Activated T-cell treated with anti-CD3 and anti-CD28 coated beads, Interleukin-2, amount 50 U/mL, for 4 hours (primary cell): Measurements from ENCODE around the gene LITAFD. TPM values are rescaled to one million over a fixed set of nuclear protein-coding genes. Genes with fewer than 3 reads are reported as not detected.
"Not testable (repeated sequence)": the region's sequence is repeated elsewhere in the genome, so short reads cannot be mapped to it uniquely, and the experiment has no call there.

ENCODE experiments used
- ATAC-seq, 2 donors: fragments of 200-7000 bp; cut with Tn5 transposase; one replicate each; pipeline ENCODE4 v1.10.0; 2021
- DNase-seq: peaks from one replicate; pipeline ENCODE4 v3.0.0-alpha.2; 2020
- H3K27me3 Mint-ChIP-seq: one replicate; pipeline ENCODE4 v1.8.0; 2021; ENCODE audit warnings: low read depth, mixed read lengths
- H3K36me3 Mint-ChIP-seq: one replicate; pipeline ENCODE4 v1.8.0; 2022; ENCODE audit warnings: mixed read lengths; ENCODE audit not compliant: insufficient read depth
- H3K4me1 Mint-ChIP-seq: one replicate; pipeline ENCODE4 v1.8.0; 2021; ENCODE audit warnings: low read depth, mixed read lengths
- H3K4me3 Mint-ChIP-seq: one replicate; pipeline ENCODE4 v1.8.0; 2021; ENCODE audit warnings: mild to moderate bottlenecking, moderate library complexity, mixed read lengths
- H3K9me3 Mint-ChIP-seq: one replicate; pipeline ENCODE4 v1.8.0; 2021; ENCODE audit warnings: mixed read lengths
- total RNA-seq, 3 donors: library from RNA; stranded (reverse); gene quantifications; one replicate each; pipeline ENCODE4 v1.2.1, GENCODE V29; 2021

LITAFD gene
- total RNA-seq, 3 donors from 2014 or later: not detected

GRCh38 chr16:8905795-8906591 lies 23.8 kb downstream of the LITAFD start:
- ATAC-seq (no peak), DNase-seq (no peak)
- Mint-ChIP-seq H3K4me1 (peaks cover 18% of the 10 kb centered on the region), H3K4me3 (no peak overlapping the region), H3K9me3 (no peaks in the 10 kb centered on the region), H3K36me3 (peaks cover 62% of the 10 kb centered on the region), H3K27me3 (no peaks in the 10 kb centered on the region)

- Mint-ChIP-seq H3K4me1 (peaks cover 25% of the 10 kb centered on the region), H3K36me3 (peaks cover 61% of the 10 kb centered on the region), H3K9me3 (no peaks in the 10 kb centered on the region), H3K4me3 (no peak overlapping the region), H3K27me3 (no peaks in the 10 kb centered on the region)
- DNase-seq (no peak), ATAC-seq (no peak)
These were observed 24.9 kb downstream of the LITAFD start for GRCh38 chr16:8907096-8907495.

- DNase-seq: no peak
- no peaks in the 10 kb centered on the region for H3K9me3 Mint-ChIP-seq
- no peak for ATAC-seq
- no peak overlapping the region for H3K4me3 Mint-ChIP-seq
- peaks cover 60% of the 10 kb centered on the region for H3K36me3 Mint-ChIP-seq
- H3K4me1 Mint-ChIP-seq: peaks cover 27% of the 10 kb centered on the region
- no peaks in the 10 kb centered on the region for H3K27me3 Mint-ChIP-seq
These were observed 26.8 kb downstream of the LITAFD start for GRCh38 chr16:8908810-8909468.

GRCh38 chr16:8910811-8911210 lies 28.7 kb downstream of the LITAFD start:
- Mint-ChIP-seq H3K4me1 (peaks cover 32% of the 10 kb centered on the region), H3K9me3 (no peaks in the 10 kb centered on the region), H3K36me3 (peaks cover 63% of the 10 kb centered on the region), H3K4me3 (no peak overlapping the region), H3K27me3 (no peaks in the 10 kb centered on the region)
- DNase-seq: no peak
- ATAC-seq: no peak

- Mint-ChIP-seq H3K4me1 (peaks cover 29% of the 10 kb centered on the region), H3K9me3 (no peaks in the 10 kb centered on the region), H3K36me3 (peaks cover 64% of the 10 kb centered on the region), H3K27me3 (no peaks in the 10 kb centered on the region), H3K4me3 (no peak overlapping the region)
- DNase-seq (no peak), ATAC-seq (no peak)
These were observed 30.6 kb downstream of the LITAFD start for GRCh38 chr16:8912793-8913192.

- H3K9me3 Mint-ChIP-seq: no peaks in the 10 kb centered on the region
- peaks cover 30% of the 10 kb centered on the region for H3K4me1 Mint-ChIP-seq
- H3K4me3 Mint-ChIP-seq: no peak overlapping the region
- H3K27me3 Mint-ChIP-seq: no peaks in the 10 kb centered on the region
- DNase-seq (no peak), ATAC-seq (no peak)
- peaks cover 59% of the 10 kb centered on the region for H3K36me3 Mint-ChIP-seq
These were observed 31.9 kb downstream of the LITAFD start for GRCh38 chr16:8914098-8914497.

GRCh38 chr16:8915722-8916301 lies 33.7 kb downstream of the LITAFD start:
- Mint-ChIP-seq H3K36me3 (peaks cover 61% of the 10 kb centered on the region), H3K4me1 (peaks cover 41% of the 10 kb centered on the region), H3K4me3 (no peak overlapping the region), H3K27me3 (no peaks in the 10 kb centered on the region), H3K9me3 (no peaks in the 10 kb centered on the region)
- DNase-seq (no peak), ATAC-seq (no peak)

- Mint-ChIP-seq H3K27me3 (no peaks in the 10 kb centered on the region), H3K9me3 (no peaks in the 10 kb centered on the region), H3K4me1 (peaks cover 41% of the 10 kb centered on the region), H3K4me3 (no peak overlapping the region), H3K36me3 (peaks cover 58% of the 10 kb centered on the region)
- ATAC-seq (no peak), DNase-seq (no peak)
These were observed 34.5 kb downstream of the LITAFD start for GRCh38 chr16:8916541-8917225.

GRCh38 chr16:8917336-8917735 lies 35.2 kb downstream of the LITAFD start:
- not testable (repeated sequence) for DNase-seq, H3K9me3 Mint-ChIP-seq, H3K27me3 Mint-ChIP-seq, H3K4me3 Mint-ChIP-seq, ATAC-seq
- Mint-ChIP-seq H3K4me1 (peaks cover 43% of the 10 kb centered on the region), H3K36me3 (peaks cover 61% of the 10 kb centered on the region)

GRCh38 chr16:8919089-8919933 lies 37.2 kb downstream of the LITAFD start:
- H3K36me3 Mint-ChIP-seq: peaks cover 58% of the 10 kb centered on the region
- H3K4me1 Mint-ChIP-seq: peaks cover 44% of the 10 kb centered on the region
- no peaks in the 10 kb centered on the region for H3K27me3 Mint-ChIP-seq
- DNase-seq (no peak), ATAC-seq (peak in 1 of 2 donors; percentile 23)
- no peak overlapping the region for H3K4me3 Mint-ChIP-seq
- H3K9me3 Mint-ChIP-seq: no peaks in the 10 kb centered on the region

GRCh38 chr16:8919934-8920462 lies 37.8 kb downstream of the LITAFD start:
- ATAC-seq (no peak), DNase-seq (no peak)
- no peaks in the 10 kb centered on the region for H3K27me3 Mint-ChIP-seq

GRCh38 chr16:8920645-8921346 lies 38.6 kb downstream of the LITAFD start:
- peaks cover 49% of the 10 kb centered on the region for H3K36me3 Mint-ChIP-seq
- H3K4me3 Mint-ChIP-seq: no peak overlapping the region
- H3K9me3 Mint-ChIP-seq: no peaks in the 10 kb centered on the region
- ATAC-seq (peak; percentile 37 to 57), DNase-seq (no peak)
- peaks cover 51% of the 10 kb centered on the region for H3K4me1 Mint-ChIP-seq
- H3K27me3 Mint-ChIP-seq: no peaks in the 10 kb centered on the region

More at GRCh38 chr16:8919934-8920462, 37.8 kb downstream of the LITAFD start:
- Mint-ChIP-seq H3K4me1 (peaks cover 46% of the 10 kb centered on the region), H3K9me3 (no peaks in the 10 kb centered on the region), H3K36me3 (peaks cover 53% of the 10 kb centered on the region), H3K4me3 (no peak overlapping the region)
